ENCODE results near the gene SUOX. TPM values are rescaled to one million over a fixed set of nuclear protein-coding genes. Genes with fewer than 3 reads are reported as not detected.
A peak's percentile ranks its signal among the peaks of the same experiment; 100 is the strongest.

SUOX gene
- total and polyA plus RNA-seq, 4 donors: 17.3 to 39.3 (median 33.0) TPM

DNA sequence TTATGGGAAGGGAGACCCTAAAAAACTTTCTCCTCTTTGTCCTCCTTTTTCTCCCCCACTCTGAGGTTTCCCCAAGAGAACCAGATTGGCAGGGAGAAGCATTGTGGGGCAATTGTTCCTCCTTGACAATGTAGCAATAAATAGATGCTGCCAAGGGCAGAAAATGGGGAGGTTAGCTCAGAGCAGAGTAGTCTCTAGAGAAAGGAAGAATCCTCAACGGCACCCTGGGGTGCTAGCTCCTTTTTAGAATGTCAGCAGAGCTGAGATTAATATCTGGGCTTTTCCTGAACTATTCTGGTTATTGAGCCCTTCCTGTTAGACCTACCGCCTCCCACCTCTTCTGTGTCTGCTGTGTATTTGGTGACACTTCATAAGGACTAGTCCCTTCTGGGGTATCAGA is 40.1 kb downstream of the SUOX start (continued):
- TF ChIP-seq CTCF (IDR thresholded peaks at IDR 0.05; ENCODE audit: low read depth, low read length, missing input control): no peak
- no peak for TF ChIP-seq ATF3 (IDR thresholded peaks at IDR 0.05)

DNA sequence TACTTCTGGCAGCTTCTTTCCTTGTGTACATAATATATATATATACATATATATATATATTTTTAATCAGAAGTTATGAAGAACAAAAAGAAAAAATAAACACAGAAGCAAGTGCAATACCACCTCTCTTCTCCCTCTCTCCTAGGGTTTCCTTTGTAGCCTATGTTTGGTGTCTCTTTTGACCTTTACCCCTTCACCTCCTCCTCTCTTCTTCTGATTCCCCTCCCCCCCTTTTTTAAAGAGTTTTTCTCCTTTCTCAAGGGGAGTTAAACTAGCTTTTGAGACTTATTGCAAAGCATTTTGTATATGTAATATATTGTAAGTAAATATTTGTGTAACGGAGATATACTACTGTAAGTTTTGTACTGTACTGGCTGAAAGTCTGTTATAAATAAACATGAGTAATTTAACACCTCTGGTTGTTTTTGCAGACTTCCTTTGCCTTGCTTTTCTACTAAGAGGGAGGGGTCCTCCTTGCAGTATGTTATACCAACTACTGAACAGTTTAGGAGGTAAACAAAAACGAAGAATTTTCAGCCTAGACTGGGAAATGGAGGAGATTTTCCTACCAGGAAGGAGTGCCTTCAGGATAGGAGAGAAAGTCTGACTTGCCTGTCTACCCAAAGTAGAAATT is 41.1 kb downstream of the SUOX start:
- no peak for DNase-seq (ENCODE audit: low spot score)
- Histone ChIP-seq H3K27ac (ENCODE audit: low read depth in 1 of 2, low read length in 2 of 2) (no peak overlapping the region), H3K9me3 (ENCODE audit: control insufficient read depth in 4 of 4, low read length in 3 of 4) (no peaks in the 10 kb centered on the region), H3K4me3 (ENCODE audit: low read depth in 1 of 3, low read length in 3 of 3) (no peak overlapping the region), H3K27me3 (ENCODE audit: control insufficient read depth in 4 of 4, insufficient read depth in 4 of 4, low read length in 3 of 4) (no peaks in the 10 kb centered on the region), H3K36me3 (ENCODE audit: control insufficient read depth in 4 of 4, insufficient read depth in 3 of 4, low read depth in 1 of 4, low read length in 3 of 4) (peaks cover 0 to 5% (median 2%) of the 10 kb centered on the region in 4 donors), H3K9ac (ENCODE audit: low read depth in 1 of 2, low read length in 2 of 2) (no peak overlapping the region), H3K4me1 (ENCODE audit: control insufficient read depth in 4 of 4, insufficient read depth in 4 of 4, low read length in 3 of 4) (peaks cover 2 to 42% (median 35%) of the 10 kb centered on the region in 4 donors)
- WGBS: 46% methylated on average over 2 of the region's 2 CpGs
- TF ChIP-seq TAF1 (conservative IDR thresholded peaks at IDR 0.05) (no peak), NR2F2 (IDR thresholded peaks at IDR 0.05) (no peak), RAD21 (IDR thresholded peaks at IDR 0.05) (peak in 1 of 2 donors; percentile 4), RXRA (IDR thresholded peaks at IDR 0.05) (peak; percentile 27 to 38), HNF4A (conservative IDR thresholded peaks at IDR 0.05) (peak; percentile 18 to 42)

DNA sequence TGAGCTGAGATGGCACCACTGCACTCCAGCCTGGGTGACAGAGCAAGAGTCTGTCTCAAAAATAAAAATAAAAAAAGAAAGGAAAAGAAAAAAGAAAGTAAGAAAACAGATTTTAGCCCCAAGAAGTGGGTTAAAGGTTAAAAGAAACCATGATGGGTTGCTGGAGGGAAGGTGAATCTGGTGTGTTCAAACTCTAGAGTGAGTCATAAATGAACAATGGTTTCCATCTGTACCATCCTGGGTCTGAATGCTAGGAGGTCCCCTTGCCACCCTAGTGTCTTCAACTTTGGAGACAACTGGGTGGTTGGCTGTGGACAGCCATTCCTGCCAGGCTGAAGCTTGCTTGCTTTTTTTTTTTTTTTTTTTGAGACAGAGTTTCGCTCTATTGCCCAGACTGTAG is 43.1 kb downstream of the SUOX start:
- H3K36me3 ChIP-seq (ENCODE audit: control insufficient read depth in 4 of 4, insufficient read depth in 3 of 4, low read depth in 1 of 4, low read length in 3 of 4): peaks cover 4 to 19% (median 15%) of the 10 kb centered on the region in 4 donors
- H3K9ac ChIP-seq (ENCODE audit: low read depth in 1 of 2, low read length in 2 of 2): no peak overlapping the region
- H3K27me3 ChIP-seq (ENCODE audit: control insufficient read depth in 4 of 4, insufficient read depth in 4 of 4, low read length in 3 of 4): no peaks in the 10 kb centered on the region
- H3K4me3 ChIP-seq (ENCODE audit: low read depth in 1 of 3, low read length in 3 of 3): no peak overlapping the region
- WGBS: 100% methylated on average over 1 of the region's 1 CpG
- DNase-seq (ENCODE audit: low spot score): no peak
- H3K9me3 ChIP-seq (ENCODE audit: control insufficient read depth in 4 of 4, low read length in 3 of 4): no peaks in the 10 kb centered on the region
- peaks cover 2 to 46% (median 36%) of the 10 kb centered on the region in 4 donors for H3K4me1 ChIP-seq (ENCODE audit: control insufficient read depth in 4 of 4, insufficient read depth in 4 of 4, low read length in 3 of 4)
- TF ChIP-seq RXRA (IDR thresholded peaks at IDR 0.05): no peak
- TF ChIP-seq MAX (IDR thresholded peaks at IDR 0.05): no peak
- no peak for TF ChIP-seq TAF1 (conservative IDR thresholded peaks at IDR 0.05)
- TF ChIP-seq RAD21 (IDR thresholded peaks at IDR 0.05): no peak
- no peak for TF ChIP-seq EGR1 (IDR thresholded peaks at IDR 0.05; ENCODE audit: low read depth in 2 of 2)
- H3K27ac ChIP-seq (ENCODE audit: low read depth in 1 of 2, low read length in 2 of 2): no peak overlapping the region

- no peaks in the 10 kb centered on the region for H3K9me3 ChIP-seq (ENCODE audit: control insufficient read depth in 4 of 4, low read length in 3 of 4)
- peaks cover 4 to 24% (median 16%) of the 10 kb centered on the region in 4 donors for H3K36me3 ChIP-seq (ENCODE audit: control insufficient read depth in 4 of 4, insufficient read depth in 3 of 4, low read depth in 1 of 4, low read length in 3 of 4)
- peaks cover 2 to 41% (median 29%) of the 10 kb centered on the region in 4 donors for H3K4me1 ChIP-seq (ENCODE audit: control insufficient read depth in 4 of 4, insufficient read depth in 4 of 4, low read length in 3 of 4)
- no peak for DNase-seq (ENCODE audit: low spot score)
- H3K27me3 ChIP-seq (ENCODE audit: control insufficient read depth in 4 of 4, insufficient read depth in 4 of 4, low read length in 3 of 4): no peaks in the 10 kb centered on the region
- WGBS: 36% methylated on average over 14 of the region's 14 CpGs
- peak overlapping the region; percentile 36 to 99 (median 80) for H3K4me3 ChIP-seq (ENCODE audit: low read depth in 1 of 3, low read length in 3 of 3)
- H3K27ac ChIP-seq (ENCODE audit: low read depth in 1 of 2, low read length in 2 of 2): peak overlapping the region; percentile 11 to 100
- H3K9ac ChIP-seq (ENCODE audit: low read depth in 1 of 2, low read length in 2 of 2): peak overlapping the region; percentile 28 to 75
- no peak for TF ChIP-seq GABPA (IDR thresholded peaks at IDR 0.05 in 1 of 2, conservative IDR thresholded peaks at IDR 0.05 in 1 of 2)
- no peak for TF ChIP-seq NR2F2 (IDR thresholded peaks at IDR 0.05)
- TF ChIP-seq CTCF (IDR thresholded peaks at IDR 0.05; ENCODE audit: low read depth, low read length, missing input control): no peak
- no peak for TF ChIP-seq HNF4G (IDR thresholded peaks at IDR 0.05)
- TF ChIP-seq YY1 (IDR thresholded peaks at IDR 0.05): no peak
- peak in 1 of 2 donors; percentile 11 for TF ChIP-seq HNF4A (conservative IDR thresholded peaks at IDR 0.05)
- no peak for TF ChIP-seq ZBTB33 (IDR thresholded peaks at IDR 0.05)
- no peak for TF ChIP-seq SP1 (IDR thresholded peaks at IDR 0.05)
- TF ChIP-seq JUND (IDR thresholded peaks at IDR 0.05): no peak
- TF ChIP-seq TAF1 (conservative IDR thresholded peaks at IDR 0.05): no peak
- TF ChIP-seq FOXA2 (IDR thresholded peaks at IDR 0.05): no peak
Measured at GRCh38 chr12:56040963-56041551, 44.0 kb downstream of the SUOX start.

Data from liver (tissue), 9 donors.